Fibroblast of mammary gland (primary cell): Measurements from ENCODE around the gene SPAAR.

Experiments used
- DNase-seq: peaks from one replicate; pipeline ENCODE4 v3.0.0-alpha.2; 2010; ENCODE audit warnings: low read depth
- H3K4me3 ChIP-seq: 2 replicates; pipeline ENCODE4 v1.5.1; 2011; ENCODE audit warnings: low read depth, mild to moderate bottlenecking, low read length, moderate library complexity; ENCODE audit not compliant: control insufficient read depth
- TF ChIP-seq, protein P1 (sequence below): conservative IDR thresholded peaks from 2 replicates; pipeline ENCODE4 v1.5.1; 2011; ENCODE audit warnings: low read depth, low read length, inconsistent platforms; ENCODE audit not compliant: control insufficient read depth, insufficient read depth

Gene SPAAR

DNA sequence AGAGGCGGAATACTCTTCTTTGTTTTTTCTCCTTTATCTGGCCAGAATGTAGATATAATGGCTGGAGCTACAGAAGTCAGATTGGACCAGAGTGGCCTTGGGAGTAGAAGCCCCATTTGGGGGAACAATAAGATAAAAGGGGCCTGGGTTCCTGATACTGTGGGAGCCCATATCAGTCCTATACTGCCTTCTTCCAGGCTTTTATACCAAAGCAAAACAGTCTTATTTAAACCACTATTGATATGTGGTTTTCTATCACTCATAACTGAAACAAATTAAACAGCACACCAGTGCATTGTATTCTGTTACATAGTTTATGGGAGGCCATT lies 14.3 kb downstream of the SPAAR start:
- no peak overlapping the region for H3K4me3 ChIP-seq

DNA sequence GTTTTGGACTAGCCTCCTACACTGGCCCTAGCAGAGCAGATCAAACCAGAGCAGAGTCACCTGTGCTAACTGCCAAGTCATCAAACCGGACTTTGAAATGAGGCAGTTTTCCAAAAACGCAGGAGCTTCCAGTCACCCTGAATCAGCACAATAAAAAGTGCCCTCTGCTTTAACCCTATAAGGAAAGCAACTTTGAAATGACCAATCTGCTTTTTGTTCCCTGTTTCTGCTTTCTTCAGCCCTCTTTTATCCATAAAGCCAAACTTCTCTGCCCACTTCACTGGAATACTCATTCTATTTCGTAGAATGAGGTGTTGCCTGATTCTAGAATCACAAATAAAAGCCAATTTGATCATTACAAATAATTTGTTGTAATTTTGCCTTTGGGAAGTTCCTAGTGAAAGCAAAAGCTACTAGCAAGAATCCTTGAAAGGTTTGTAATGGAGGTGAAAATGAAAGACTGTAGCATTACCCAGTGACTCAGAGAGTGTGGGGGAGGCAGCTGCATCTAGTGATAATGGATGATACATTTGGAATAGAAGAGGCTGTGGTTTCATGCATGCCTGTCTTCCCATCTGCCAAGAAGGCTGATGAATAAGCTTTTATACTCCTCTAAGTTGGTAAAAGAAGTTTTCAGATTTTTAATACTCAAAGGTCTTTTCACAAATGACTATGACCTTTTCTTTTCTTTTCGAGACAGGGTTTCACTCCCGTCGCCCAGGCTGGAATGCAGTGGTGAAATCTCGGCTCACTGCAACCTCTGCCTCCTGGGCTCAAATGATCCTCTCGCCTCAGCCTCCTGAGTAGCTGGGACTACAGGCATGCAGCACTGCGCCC lies 14.9 kb downstream of the SPAAR start:
- H3K4me3 ChIP-seq: peak overlapping the region; percentile 18
- TF ChIP-seq, protein P1, sequence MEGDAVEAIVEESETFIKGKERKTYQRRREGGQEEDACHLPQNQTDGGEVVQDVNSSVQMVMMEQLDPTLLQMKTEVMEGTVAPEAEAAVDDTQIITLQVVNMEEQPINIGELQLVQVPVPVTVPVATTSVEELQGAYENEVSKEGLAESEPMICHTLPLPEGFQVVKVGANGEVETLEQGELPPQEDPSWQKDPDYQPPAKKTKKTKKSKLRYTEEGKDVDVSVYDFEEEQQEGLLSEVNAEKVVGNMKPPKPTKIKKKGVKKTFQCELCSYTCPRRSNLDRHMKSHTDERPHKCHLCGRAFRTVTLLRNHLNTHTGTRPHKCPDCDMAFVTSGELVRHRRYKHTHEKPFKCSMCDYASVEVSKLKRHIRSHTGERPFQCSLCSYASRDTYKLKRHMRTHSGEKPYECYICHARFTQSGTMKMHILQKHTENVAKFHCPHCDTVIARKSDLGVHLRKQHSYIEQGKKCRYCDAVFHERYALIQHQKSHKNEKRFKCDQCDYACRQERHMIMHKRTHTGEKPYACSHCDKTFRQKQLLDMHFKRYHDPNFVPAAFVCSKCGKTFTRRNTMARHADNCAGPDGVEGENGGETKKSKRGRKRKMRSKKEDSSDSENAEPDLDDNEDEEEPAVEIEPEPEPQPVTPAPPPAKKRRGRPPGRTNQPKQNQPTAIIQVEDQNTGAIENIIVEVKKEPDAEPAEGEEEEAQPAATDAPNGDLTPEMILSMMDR: no peak
- peak; percentile 96 for DNase-seq

More for the DNA sequence above, 14.3 kb downstream of the SPAAR start:
- no peak for DNase-seq
- TF ChIP-seq, protein P1: no peak

DNA sequence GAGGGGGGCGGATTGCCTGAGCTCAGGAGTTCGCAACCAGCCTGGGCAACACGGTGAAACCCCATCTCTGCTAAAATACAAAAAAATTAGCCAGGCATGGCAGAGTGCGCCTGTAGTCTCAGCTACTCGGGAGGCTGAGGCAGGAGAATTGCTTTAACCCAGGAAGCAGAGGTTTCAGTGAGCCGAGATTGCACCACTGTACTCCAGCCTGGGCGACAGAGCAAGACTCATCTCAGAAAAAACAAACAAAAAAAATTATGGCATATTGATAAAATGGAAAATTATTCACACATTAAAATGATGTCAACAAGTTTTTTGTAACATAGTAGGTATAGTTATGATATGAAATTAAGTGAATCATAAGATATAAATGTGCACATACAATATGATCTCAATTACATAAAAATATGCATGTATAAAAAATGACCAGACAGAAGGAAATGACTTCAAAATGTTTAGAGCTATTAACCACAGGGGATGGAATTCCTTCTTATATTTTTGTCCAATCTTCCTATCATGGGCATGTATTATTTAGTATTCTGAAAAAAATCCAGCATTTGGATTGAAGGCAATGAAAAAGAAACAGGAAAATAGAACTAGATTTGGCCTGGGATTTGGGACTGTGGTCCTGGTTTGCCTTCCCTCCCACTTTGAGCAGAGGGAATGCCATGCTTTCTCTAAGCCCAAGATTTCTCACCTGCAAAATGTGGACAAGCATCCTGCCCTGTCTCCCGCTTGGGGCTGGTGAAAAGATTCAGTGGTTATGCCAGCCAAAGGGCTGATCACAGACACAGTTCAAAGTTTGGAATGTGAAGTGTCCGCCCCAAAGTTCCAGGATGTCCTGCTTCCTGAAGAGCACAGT lies 19.5 kb downstream of the SPAAR start:
- no peak overlapping the region for H3K4me3 ChIP-seq
- DNase-seq: no peak
- TF ChIP-seq, protein P1: no peak

DNA sequence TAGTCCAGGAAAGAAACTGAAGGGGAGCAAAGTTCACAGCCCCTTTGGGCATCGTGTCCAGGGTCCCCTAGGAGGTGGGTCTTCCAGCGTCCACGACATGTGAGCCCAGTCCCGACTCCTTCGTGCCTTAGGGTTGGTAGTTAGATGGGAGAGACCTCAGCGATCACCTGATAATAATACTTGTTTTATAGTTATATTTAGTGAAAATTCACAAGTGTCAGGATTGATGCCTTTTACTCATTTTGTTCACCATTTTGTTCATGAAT lies 20.1 kb downstream of the SPAAR start:
- TF ChIP-seq, protein P1: no peak
- DNase-seq: no peak
- no peak overlapping the region for H3K4me3 ChIP-seq

DNA sequence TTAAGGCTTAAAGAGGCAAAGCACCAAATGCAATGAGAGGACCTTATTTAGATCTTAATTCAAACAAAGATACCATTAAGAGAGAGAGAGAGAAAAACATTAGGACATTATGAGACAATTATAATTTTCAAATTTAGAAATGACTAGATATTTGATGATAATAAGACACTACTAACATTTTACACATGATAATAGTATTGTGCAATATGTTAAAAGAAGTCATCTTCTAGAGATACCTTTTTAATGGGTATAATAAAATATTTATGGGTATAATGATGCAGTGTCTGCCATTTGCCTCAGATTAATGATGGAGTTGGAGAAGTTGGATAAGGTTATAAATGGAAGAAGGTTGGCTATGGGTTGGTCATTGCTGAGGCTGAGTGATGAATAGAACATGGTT lies 21.2 kb downstream of the SPAAR start:
- H3K4me3 ChIP-seq: no peak overlapping the region
- DNase-seq: no peak
- TF ChIP-seq, protein P1: no peak

DNA sequence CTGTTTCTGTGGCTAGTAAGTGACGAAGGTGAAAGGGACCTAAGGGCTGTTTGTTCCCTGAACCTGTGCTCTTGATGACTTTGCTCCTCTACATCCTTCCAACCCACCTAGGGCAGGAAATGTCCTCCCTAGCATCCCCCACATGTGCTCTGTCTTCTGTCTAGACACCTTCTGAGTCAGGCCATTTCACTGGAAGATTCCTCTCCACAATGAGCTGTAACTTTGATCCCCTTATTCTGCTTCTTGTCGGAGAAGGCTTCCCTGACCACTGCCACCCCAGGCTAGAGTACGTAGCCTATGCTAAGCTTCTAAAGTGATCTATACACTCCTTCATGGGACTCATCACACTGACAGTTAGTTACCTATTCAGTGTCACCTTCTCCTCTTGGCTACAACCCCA lies 21.7 kb downstream of the SPAAR start:
- TF ChIP-seq, protein P1: no peak
- no peak for DNase-seq
- no peak overlapping the region for H3K4me3 ChIP-seq

DNA sequence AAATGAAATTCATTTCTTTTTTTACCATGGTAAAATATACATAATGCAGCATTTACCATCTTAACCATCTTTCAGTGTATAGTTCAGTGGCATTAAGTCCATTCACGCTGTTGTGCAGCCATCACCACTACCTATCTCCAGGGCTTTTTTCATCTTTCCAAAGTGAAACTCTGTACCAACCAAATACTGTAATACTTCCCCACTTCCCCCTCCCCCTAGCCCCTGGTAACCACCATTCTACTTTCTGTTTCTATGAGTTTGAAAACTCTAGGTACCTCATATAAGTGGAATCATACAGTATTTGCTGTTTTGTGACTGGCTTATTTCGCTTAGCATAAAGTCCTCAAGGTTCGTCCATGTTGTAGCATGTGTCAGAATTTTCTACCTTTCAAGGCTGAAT lies 23.4 kb downstream of the SPAAR start:
- TF ChIP-seq, protein P1: no peak
- H3K4me3 ChIP-seq: no peak overlapping the region
- DNase-seq: no peak
